HCT116 (cell line): ENCODE measurements around the gene INPP5E. TPM values are rescaled to one million over a fixed set of nuclear protein-coding genes. Genes with fewer than 3 reads are reported as not detected.
A peak's percentile ranks its signal among the peaks of the same experiment; 100 is the strongest.

ENCODE experiments used
- ATAC-seq: fragments of 200-7000 bp; cut with Tn5 transposase; 2 replicates; pipeline ENCODE4 v1.9.1; 2020; ENCODE audit warnings: mild to moderate bottlenecking, moderate library complexity
- BruUV-seq: library from RNA; stranded (reverse); fragments of 400-500 nt; replicated peaks from 2 replicates; lab custom pipeline; 2021; lab: Mats Ljungman, UMichigan
- CTCF ChIA-PET: fragments of 300-600 bp; sonication (Branson Sonifier 250); formaldehyde crosslinking; loops from one replicate; lab custom pipeline; 2021; ENCODE audit warnings: antibody characterized with exemption; lab: Charles Lee
- POLR2A ChIA-PET: fragments of 300-600, 350-600 bp; sonication (Branson Sonifier 250); formaldehyde crosslinking; loops from one replicate; lab custom pipeline; 2021; ENCODE audit warnings: antibody characterized with exemption; lab: Charles Lee
- RAD21 ChIA-PET, 2 experiments: fragments of 300-600 bp; sonication (Branson Sonifier 250); formaldehyde crosslinking; loops; one replicate each; lab custom pipeline; 2023; ENCODE audit warnings: low total read pairs in 2 of 2; ENCODE audit not compliant: uncharacterized antibody in 2 of 2, unreplicated experiment in 2 of 2, low non-redundant PET in 1 of 2; lab: Charles Lee
- DNase-seq: peaks from one replicate; pipeline ENCODE4 v3.0.0-alpha.2; 2010; ENCODE audit warnings: low read depth, low spot score
- H2AFZ ChIP-seq: fragments of 200-600 bp; shearing (Covaris generic), sonication (generic); 2 replicates; pipeline ENCODE4 v1.6.1; 2017; ENCODE audit warnings: low read depth, mixed run types, mixed read lengths, antibody characterized with exemption, low read length; ENCODE audit not compliant: poor library complexity, severe bottlenecking
- H3K27ac ChIP-seq: 2 replicates; pipeline ENCODE4 v1.5.1; 2012; ENCODE audit warnings: low read depth, low read length
- H3K27me3 ChIP-seq: fragments of 200-600 bp; sonication (generic); 2 replicates; pipeline ENCODE4 v1.6.1; 2016; ENCODE audit warnings: mixed run types, low read length, mixed read lengths; ENCODE audit not compliant: insufficient read depth
- H3K36me3 ChIP-seq, 2 experiments: fragments of 200-500 bp in 1 of 2; fragments of 200-600 bp in 1 of 2; sonication (Bioruptor generic) in 1 of 2; sonication (generic) in 1 of 2; 2 replicates each; pipeline versions ENCODE4 v1.5.1 to v1.6.1; 2014 to 2016; ENCODE audit warnings: low read length in 2 of 2, inconsistent platforms in 1 of 2, mixed read lengths in 1 of 2, mixed run types in 1 of 2; ENCODE audit not compliant: insufficient read depth in 2 of 2, control insufficient read depth in 1 of 2
- H3K4me1 ChIP-seq, 2 experiments: fragments of 200-600 bp in 1 of 2; sonication (generic) in 1 of 2; 2 replicates each; pipeline versions ENCODE4 v1.5.1 to v1.6.1; 2012 to 2017; ENCODE audit warnings: low read length in 2 of 2, inconsistent platforms in 1 of 2, mild to moderate bottlenecking in 1 of 2, mixed read lengths in 1 of 2, mixed run types in 1 of 2, moderate library complexity in 1 of 2; ENCODE audit not compliant: insufficient read depth in 2 of 2, control insufficient read depth in 1 of 2
- H3K4me2 ChIP-seq: fragments of 200-600 bp; sonication (generic); 2 replicates; pipeline ENCODE4 v1.6.1; 2017; ENCODE audit warnings: mixed run types, low read length, mixed read lengths
- H3K4me3 ChIP-seq, 2 experiments: fragments of 200-600 bp in 1 of 2; sonication (generic) in 1 of 2; replicated peaks in 1 of 2; 2 replicates each; pipeline ENCODE4 v1.5.1; 2011 to 2016; ENCODE audit warnings: low read length in 2 of 2, control low read depth in 1 of 2, low read depth in 1 of 2, mild to moderate bottlenecking in 1 of 2, mixed read lengths in 1 of 2, mixed run types in 1 of 2
- H3K79me2 ChIP-seq: fragments of 200-600 bp; sonication (generic); 2 replicates; pipeline ENCODE4 v1.6.1; 2017; ENCODE audit warnings: mild to moderate bottlenecking, mixed run types, low read length, moderate library complexity, mixed read lengths; ENCODE audit not compliant: insufficient read depth
- H3K9ac ChIP-seq: fragments of 200-600 bp; sonication (generic); 2 replicates; pipeline ENCODE4 v1.6.1; 2016; ENCODE audit warnings: low read length, mixed read lengths
- H3K9me2 ChIP-seq: fragments of 200-600 bp; sonication (generic), shearing (Covaris generic); 2 replicates; pipeline ENCODE4 v1.6.1; 2017; ENCODE audit warnings: mixed run types, mild to moderate bottlenecking, moderate library complexity; ENCODE audit not compliant: insufficient read depth
- H3K9me3 ChIP-seq, 2 experiments: fragments of 200-500 bp in 1 of 2; fragments of 200-600 bp in 1 of 2; sonication (Bioruptor generic) in 1 of 2; sonication (generic) in 1 of 2; 2 replicates each; pipeline ENCODE4 v1.6.1; 2014 to 2017; ENCODE audit warnings: low read length in 2 of 2, mixed read lengths in 2 of 2, inconsistent platforms in 1 of 2, low read depth in 1 of 2, mild to moderate bottlenecking in 1 of 2, mixed run types in 1 of 2, moderate library complexity in 1 of 2; ENCODE audit not compliant: control insufficient read depth in 1 of 2, insufficient read depth in 1 of 2
- H4K20me1 ChIP-seq: fragments of 200-600 bp; sonication (generic), shearing (Covaris generic); 2 replicates; pipeline ENCODE4 v1.6.1; 2017; ENCODE audit warnings: mixed run types, mild to moderate bottlenecking, moderate library complexity; ENCODE audit not compliant: insufficient read depth
- CEBPB ChIP-seq: IDR thresholded peaks from 2 replicates; pipeline ENCODE4 v1.6.1; 2012; ENCODE audit warnings: low read depth
- CTCF ChIP-seq, 3 experiments: fragments of 200-600 bp in 1 of 3; sonication (generic) in 1 of 3; IDR thresholded peaks in 2 of 3; conservative IDR thresholded peaks in 1 of 3; 2 replicates each; pipeline ENCODE4 v1.5.1; 2012 to 2017; ENCODE audit warnings: low read depth in 2 of 3, low read length in 2 of 3, antibody characterized with exemption in 1 of 3, borderline replicate concordance in 1 of 3, control low read depth in 1 of 3, mild to moderate bottlenecking in 1 of 3, mixed read lengths in 1 of 3, mixed run types in 1 of 3, moderate library complexity in 1 of 3; ENCODE audit not compliant: insufficient read depth in 1 of 3
- EZH2 ChIP-seq: fragments of 200-600 bp; sonication (generic); IDR thresholded peaks from 2 replicates; pipeline ENCODE4 v1.6.1; 2017; ENCODE audit warnings: antibody characterized with exemption, mixed run types
- FOSL1 ChIP-seq: IDR thresholded peaks from 2 replicates; pipeline ENCODE4 v1.6.1; 2012; ENCODE audit warnings: low read depth
- POLR2AphosphoS5 ChIP-seq: IDR thresholded peaks from 2 replicates; pipeline ENCODE4 v1.6.1; 2011; ENCODE audit warnings: mild to moderate bottlenecking, low read depth, low read length, moderate library complexity
- RAD21 ChIP-seq: IDR thresholded peaks from 2 replicates; pipeline ENCODE4 v1.6.1; 2012; ENCODE audit warnings: low read depth, mild to moderate bottlenecking
- YY1 ChIP-seq: IDR thresholded peaks from 2 replicates; pipeline ENCODE4 v1.6.1; 2011; ENCODE audit warnings: low read length, low read depth, moderate library complexity, mild to moderate bottlenecking; ENCODE audit not compliant: insufficient replicate concordance; ENCODE audit errors: extremely low read depth
- intact Hi-C: fragments of 100-400 bp; cut with micrococcal nuclease; formaldehyde crosslinking; loops from 2 replicates; pipeline ENCODE4 v1.10.0; 2022
- total RNA-seq: library from RNA; stranded (reverse); gene quantifications from one replicate; pipeline ENCODE4 v1.2.1, GENCODE V29; 2021; ENCODE audit not compliant: unreplicated experiment

INPP5E gene
- total RNA-seq, 1 experiment from 2014 or later, result 23.8 TPM

GRCh38 chr9:136488247-136489214 is 48.9 kb upstream of the INPP5E start:
- ChIA-PET POLR2A (interaction anchor here (0.5 kb wide), 1 partner anchor 100 kb away, joined by 4 read pairs; no protein-coding TSS in a partner anchor), RAD21 (interaction anchor here (1.1 to 1.7 kb wide), 6 partner anchors 136 to 143 kb away, joined by 3 to 9 read pairs (median 4); no protein-coding TSS in a partner anchor), CTCF (interaction anchor here (0.8 to 7.3 kb wide), 5 partner anchors 90 to 205 kb away, joined by 3 to 108 read pairs (median 5); no protein-coding TSS in a partner anchor)
- Histone ChIP-seq H3K9me3 (no peaks in the 10 kb centered on the region), H3K27me3 (no peaks in the 10 kb centered on the region), H3K36me3 (no peaks in the 10 kb centered on the region), H2AFZ (no peak overlapping the region), H4K20me1 (no peaks in the 10 kb centered on the region), H3K79me2 (no peaks in the 10 kb centered on the region), H3K9ac (no peak overlapping the region), H3K4me2 (no peak overlapping the region; the same call in 1 of the 2 replicates), H3K9me2 (no peaks in the 10 kb centered on the region), H3K4me3 (no peak overlapping the region), H3K4me1 (peaks cover 5 to 21% of the 10 kb centered on the region in 2 experiments), H3K27ac (no peak overlapping the region)
- ATAC-seq (peak; percentile 57), DNase-seq (no peak)
- TF ChIP-seq FOSL1, result no peak
- peak in 2 of 3 experiments; percentile 95 to 96; a peak in 4 of 6 replicates for TF ChIP-seq CTCF (IDR thresholded peaks at IDR 0.05 in 2 of 3, conservative IDR thresholded peaks at IDR 0.05 in 1 of 3; ENCODE audit: borderline replicate concordance in 1 of 3, insufficient read depth in 1 of 3, low read depth in 2 of 3, low read length in 2 of 3)
- no peak for TF ChIP-seq RAD21
- peak; percentile 32 for TF ChIP-seq YY1
- TF ChIP-seq CEBPB, result no peak
- TF ChIP-seq POLR2AphosphoS5, result no peak
- TF ChIP-seq EZH2, result no peak
- intact Hi-C loops, result loop anchor here (1.0 to 5.0 kb wide), 3 partner anchors 49 to 143 kb away; no protein-coding TSS in a partner anchor
- no TSS peak for BruUV-seq
